Measurements from ENCODE around the gene C11orf91. TPM values are rescaled to one million over a fixed set of nuclear protein-coding genes. Genes with fewer than 3 reads are reported as not detected.
"Not testable (repeated sequence)": the region's sequence is repeated elsewhere in the genome, so short reads cannot be mapped to it uniquely, and the experiment has no call there.

C11orf91 gene
- total and polyA plus RNA-seq, 4 donors: 0.97 TPM; not detected in 3

DNA sequence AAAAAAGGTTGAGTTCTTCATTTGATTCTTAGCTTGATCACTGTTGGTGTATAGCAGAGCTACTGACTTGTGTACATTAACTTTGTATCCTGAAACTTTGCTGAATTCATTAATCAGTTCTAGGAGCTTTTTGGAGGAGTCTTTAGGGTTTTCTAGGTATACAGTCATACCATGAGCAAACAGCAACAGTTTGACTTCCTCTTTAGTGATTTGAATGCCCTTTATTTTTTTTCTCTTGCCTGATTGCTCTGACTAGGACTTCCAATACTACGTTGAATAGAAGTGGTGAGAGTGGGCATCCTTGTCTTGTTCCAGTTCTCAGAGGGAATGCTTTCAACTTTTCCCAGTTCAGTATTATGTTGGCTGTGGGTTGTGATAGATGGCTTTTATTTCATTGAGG, 22.0 kb downstream of the C11orf91 start:
- ATAC-seq (ENCODE audit: low FRiP score); DNase-seq; H3K9me3 ChIP-seq (ENCODE audit: control insufficient read depth, low read length); H3K36me3 ChIP-seq (ENCODE audit: control insufficient read depth in 1 of 2, insufficient read depth in 2 of 2, low read length in 1 of 2); H3K27ac ChIP-seq (ENCODE audit: low read depth in 1 of 2, low read length in 2 of 2); intact Hi-C loops (cut with DNase I); H3K27me3 ChIP-seq (ENCODE audit: control insufficient read depth in 1 of 2, insufficient read depth in 2 of 2, low read length in 1 of 2); H3K4me1 ChIP-seq (ENCODE audit: control insufficient read depth in 1 of 2, insufficient read depth in 2 of 2, low read length in 2 of 2); H3K4me3 ChIP-seq (ENCODE audit: low read length in 2 of 2): not testable (repeated sequence)
- whole genome bisulfite sequencing, 2 donors: 81 to 94% methylated on average over 1 of the region's 1 CpG

DNA sequence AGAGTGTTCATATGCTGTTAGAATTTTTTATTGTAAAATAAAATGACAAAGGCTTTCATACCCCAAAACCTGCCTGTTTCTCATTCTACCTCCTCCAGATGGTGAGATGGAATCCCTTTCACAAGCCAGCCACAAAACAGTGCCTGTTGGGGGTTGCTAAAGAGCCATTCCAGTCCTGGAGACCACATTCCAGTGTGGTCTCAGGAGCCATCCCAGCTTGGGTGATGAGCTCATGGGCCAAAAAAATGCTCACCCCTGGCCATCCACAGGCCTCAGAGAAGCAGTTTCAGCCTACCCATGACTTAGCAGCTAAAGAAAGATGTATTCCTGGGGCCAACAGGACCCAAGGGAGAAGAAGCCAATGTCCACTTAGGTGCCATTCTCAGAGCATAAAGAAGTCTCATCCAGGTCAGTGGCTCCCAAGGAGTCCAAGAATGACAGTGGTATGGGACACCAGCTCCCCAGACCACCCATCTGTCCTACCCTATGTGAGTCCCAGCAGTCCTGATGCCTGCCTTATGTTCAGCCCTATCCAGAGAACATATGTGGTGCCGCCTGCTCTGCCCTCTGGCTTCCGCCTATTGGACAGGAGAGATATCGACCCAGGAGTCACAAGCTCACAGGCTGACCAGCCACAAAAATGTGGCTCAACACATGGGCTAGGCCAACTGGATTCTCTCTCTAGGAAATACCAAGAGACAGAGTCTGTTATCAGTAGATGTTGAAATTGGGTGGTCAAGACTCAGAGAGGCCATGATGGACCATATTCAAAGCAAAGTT, 26.4 kb downstream of the C11orf91 start:
- no peaks in the 10 kb centered on the region for H3K36me3 ChIP-seq (ENCODE audit: control insufficient read depth in 1 of 2, insufficient read depth in 2 of 2, low read length in 1 of 2)
- peaks cover 3% of the 10 kb centered on the region for H3K9me3 ChIP-seq (ENCODE audit: control insufficient read depth, low read length)
- no peaks in the 10 kb centered on the region for H3K4me1 ChIP-seq (ENCODE audit: control insufficient read depth in 1 of 2, insufficient read depth in 2 of 2, low read length in 2 of 2)
- no peak overlapping the region for H3K4me3 ChIP-seq (ENCODE audit: low read length in 2 of 2)
- 92 to 98% methylated on average over 3 of the region's 3 CpGs for WGBS, 2 donors
- no peaks in the 10 kb centered on the region for H3K27me3 ChIP-seq (ENCODE audit: control insufficient read depth in 1 of 2, insufficient read depth in 2 of 2, low read length in 1 of 2)
- H3K27ac ChIP-seq (ENCODE audit: low read depth in 1 of 2, low read length in 2 of 2): no peak overlapping the region
- DNase-seq: no peak
- no peak for ATAC-seq (ENCODE audit: low FRiP score)
- intact Hi-C loops (cut with DNase I): no loop called here

DNA sequence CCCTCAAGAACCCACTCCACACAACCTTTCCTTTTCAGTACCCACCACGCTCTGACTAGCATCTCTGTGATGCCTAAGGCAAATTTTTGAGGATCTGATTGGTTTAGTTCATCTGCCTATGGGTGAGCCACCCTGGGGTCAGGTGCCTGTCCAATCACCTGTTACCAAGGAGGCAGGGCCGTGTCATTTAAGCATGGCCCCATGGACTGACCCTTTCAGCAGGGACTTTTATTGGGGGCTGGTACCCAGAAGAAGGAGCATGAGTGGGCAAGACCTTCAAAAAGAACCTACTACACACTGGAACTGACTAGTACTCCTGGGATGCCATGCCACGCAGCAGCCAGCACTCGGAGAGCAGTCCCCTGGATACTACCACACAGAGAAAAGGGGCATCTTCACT, 28.4 kb downstream of the C11orf91 start:
- DNase-seq (no peak), ATAC-seq (ENCODE audit: low FRiP score) (no peak)
- H3K4me3 ChIP-seq (ENCODE audit: low read length in 2 of 2): no peak overlapping the region
- H3K27ac ChIP-seq (ENCODE audit: low read depth in 1 of 2, low read length in 2 of 2): no peak overlapping the region
- whole genome bisulfite sequencing, 2 donors: 88 to 92% methylated on average over 4 of the region's 4 CpGs
- intact Hi-C loops (cut with DNase I): no loop called here
- H3K4me1 ChIP-seq (ENCODE audit: control insufficient read depth in 1 of 2, insufficient read depth in 2 of 2, low read length in 2 of 2): no peaks in the 10 kb centered on the region
- no peaks in the 10 kb centered on the region for H3K36me3 ChIP-seq (ENCODE audit: control insufficient read depth in 1 of 2, insufficient read depth in 2 of 2, low read length in 1 of 2)
- H3K9me3 ChIP-seq (ENCODE audit: control insufficient read depth, low read length): peaks cover 3% of the 10 kb centered on the region
- no peaks in the 10 kb centered on the region for H3K27me3 ChIP-seq (ENCODE audit: control insufficient read depth in 1 of 2, insufficient read depth in 2 of 2, low read length in 1 of 2)

DNA sequence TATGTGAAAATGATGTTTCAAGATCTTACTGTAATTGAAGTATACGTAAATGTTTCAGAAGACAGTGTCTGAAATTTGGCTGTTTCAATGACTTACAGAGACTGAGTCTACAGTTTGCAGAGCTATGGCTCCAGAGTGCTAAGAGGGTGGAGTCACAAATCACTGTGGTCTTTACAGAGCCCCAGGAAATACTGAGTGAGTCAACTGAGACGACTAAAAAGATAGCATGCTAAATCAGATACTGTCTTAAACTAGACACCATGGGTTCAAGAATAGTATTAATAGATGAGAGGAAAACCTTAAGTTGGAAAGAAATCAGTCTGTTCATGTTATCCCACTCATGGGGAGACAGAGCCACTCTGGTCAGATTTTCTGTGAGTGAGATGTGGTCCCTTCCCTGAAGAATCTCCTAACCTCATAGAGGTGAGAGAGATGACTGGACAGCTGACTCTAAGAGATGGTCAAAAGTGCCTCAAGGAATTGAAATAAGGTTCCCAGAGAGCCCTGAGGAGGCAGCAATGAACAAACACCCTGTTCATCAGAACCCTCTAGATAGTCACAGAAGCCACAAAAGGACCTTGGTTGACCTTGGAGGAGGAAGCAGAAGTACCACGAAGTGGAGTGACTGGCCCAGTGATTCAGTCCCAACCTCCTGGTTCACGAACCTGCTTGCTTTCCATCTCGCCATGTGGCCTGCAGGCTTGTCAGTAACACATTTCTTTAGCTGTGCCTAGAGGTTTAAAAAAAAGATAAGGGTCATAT, 30.2 kb downstream of the C11orf91 start:
- H3K27me3 ChIP-seq (ENCODE audit: control insufficient read depth in 1 of 2, insufficient read depth in 2 of 2, low read length in 1 of 2): no peaks in the 10 kb centered on the region
- DNase-seq (no peak), ATAC-seq (ENCODE audit: low FRiP score) (no peak)
- no peak overlapping the region for H3K4me3 ChIP-seq (ENCODE audit: low read length in 2 of 2)
- 72 to 78% methylated on average over 5 of the region's 5 CpGs for WGBS, 2 donors
- H3K4me1 ChIP-seq (ENCODE audit: control insufficient read depth in 1 of 2, insufficient read depth in 2 of 2, low read length in 2 of 2): no peaks in the 10 kb centered on the region
- H3K9me3 ChIP-seq (ENCODE audit: control insufficient read depth, low read length): peaks cover 1% of the 10 kb centered on the region
- no peaks in the 10 kb centered on the region for H3K36me3 ChIP-seq (ENCODE audit: control insufficient read depth in 1 of 2, insufficient read depth in 2 of 2, low read length in 1 of 2)
- intact Hi-C loops (cut with DNase I): no loop called here
- no peak overlapping the region for H3K27ac ChIP-seq (ENCODE audit: low read depth in 1 of 2, low read length in 2 of 2)

DNA sequence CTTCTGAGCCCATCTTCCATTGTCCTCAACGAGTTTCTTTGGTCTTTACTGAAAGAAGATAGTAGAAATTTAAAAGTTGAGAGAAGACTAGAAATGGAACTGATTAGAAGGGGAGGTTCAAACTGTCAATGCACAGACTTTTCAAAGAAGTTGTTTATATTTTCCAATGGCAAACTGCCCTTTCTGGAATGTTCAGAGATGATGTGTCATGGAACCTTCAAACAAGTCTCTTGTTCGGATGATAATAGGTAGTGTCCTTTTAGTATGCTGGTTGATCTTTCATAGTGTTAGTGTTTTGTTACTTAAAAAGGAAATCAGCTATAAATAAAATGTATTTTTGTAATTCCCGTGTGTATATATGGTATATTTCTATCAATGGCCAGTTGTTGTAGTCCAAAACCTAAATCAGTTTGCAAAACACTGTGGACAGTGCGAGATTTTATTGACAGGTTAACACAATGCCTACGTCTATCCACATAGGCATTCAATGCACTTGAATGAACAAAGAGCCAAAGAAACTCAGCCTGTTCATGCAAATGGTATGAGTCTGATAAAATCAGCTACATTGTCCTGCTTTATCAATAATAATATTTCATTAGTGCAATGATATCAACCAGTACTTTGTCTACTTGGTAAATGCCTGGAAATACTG, 30.9 kb downstream of the C11orf91 start:
- 87 to 89% methylated on average over 5 of the region's 5 CpGs for whole genome bisulfite sequencing, 2 donors
- H3K9me3 ChIP-seq (ENCODE audit: control insufficient read depth, low read length): no peaks in the 10 kb centered on the region
- intact Hi-C loops (cut with DNase I): loop anchor here in 1 of 2 donors (5.0 kb wide), 1 partner anchor 302 kb away; no protein-coding TSS in a partner anchor
- no peak for ATAC-seq (ENCODE audit: low FRiP score)
- DNase-seq: no peak
- H3K27me3 ChIP-seq (ENCODE audit: control insufficient read depth in 1 of 2, insufficient read depth in 2 of 2, low read length in 1 of 2): no peaks in the 10 kb centered on the region
- no peak overlapping the region for H3K4me3 ChIP-seq (ENCODE audit: low read length in 2 of 2)
- H3K4me1 ChIP-seq (ENCODE audit: control insufficient read depth in 1 of 2, insufficient read depth in 2 of 2, low read length in 2 of 2): no peaks in the 10 kb centered on the region
- no peaks in the 10 kb centered on the region for H3K36me3 ChIP-seq (ENCODE audit: control insufficient read depth in 1 of 2, insufficient read depth in 2 of 2, low read length in 1 of 2)
- no peak overlapping the region for H3K27ac ChIP-seq (ENCODE audit: low read depth in 1 of 2, low read length in 2 of 2)

DNA sequence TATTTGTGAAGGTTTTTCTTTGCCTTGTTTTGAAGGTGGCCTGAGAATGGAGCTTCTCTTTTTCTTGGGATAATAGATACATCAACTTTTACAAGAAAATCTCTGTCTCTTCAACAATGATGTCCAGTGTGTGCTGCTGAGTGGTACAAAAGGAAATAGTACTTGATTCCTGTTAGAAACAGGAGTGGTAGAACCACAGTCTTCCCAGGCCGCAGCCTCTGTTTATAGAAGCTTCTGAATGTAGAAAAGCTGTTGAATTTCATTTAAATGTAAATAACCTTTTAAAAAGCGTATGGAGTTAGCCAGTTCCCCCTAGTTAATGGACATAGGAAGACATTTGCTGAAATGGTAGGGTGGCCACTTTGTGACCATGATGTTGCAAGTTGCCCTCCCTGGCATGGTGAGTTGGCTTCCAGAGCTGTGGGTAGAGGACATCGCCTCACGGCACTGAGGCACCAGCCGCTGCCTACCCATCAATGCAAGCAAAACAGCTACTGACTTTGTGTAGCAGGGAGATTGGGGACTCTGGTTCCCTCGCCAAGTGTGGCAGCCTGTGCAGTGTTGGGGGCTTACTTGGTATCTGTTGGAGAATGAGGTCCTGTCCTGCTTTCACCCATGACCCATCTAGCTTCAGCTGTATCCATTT, 31.6 kb downstream of the C11orf91 start:
- ATAC-seq (ENCODE audit: low FRiP score) (no peak), DNase-seq (no peak)
- intact Hi-C loops (cut with DNase I): loop anchor here in 1 of 2 donors (5.0 kb wide), 1 partner anchor 302 kb away; no protein-coding TSS in a partner anchor
- no peaks in the 10 kb centered on the region for H3K4me1 ChIP-seq (ENCODE audit: control insufficient read depth in 1 of 2, insufficient read depth in 2 of 2, low read length in 2 of 2)
- no peaks in the 10 kb centered on the region for H3K27me3 ChIP-seq (ENCODE audit: control insufficient read depth in 1 of 2, insufficient read depth in 2 of 2, low read length in 1 of 2)
- H3K4me3 ChIP-seq (ENCODE audit: low read length in 2 of 2): no peak overlapping the region
- WGBS, 2 donors: 96 to 97% methylated on average over 6 of the region's 6 CpGs
- H3K9me3 ChIP-seq (ENCODE audit: control insufficient read depth, low read length): no peaks in the 10 kb centered on the region
- no peak overlapping the region for H3K27ac ChIP-seq (ENCODE audit: low read depth in 1 of 2, low read length in 2 of 2)
- no peaks in the 10 kb centered on the region for H3K36me3 ChIP-seq (ENCODE audit: control insufficient read depth in 1 of 2, insufficient read depth in 2 of 2, low read length in 1 of 2)

DNA sequence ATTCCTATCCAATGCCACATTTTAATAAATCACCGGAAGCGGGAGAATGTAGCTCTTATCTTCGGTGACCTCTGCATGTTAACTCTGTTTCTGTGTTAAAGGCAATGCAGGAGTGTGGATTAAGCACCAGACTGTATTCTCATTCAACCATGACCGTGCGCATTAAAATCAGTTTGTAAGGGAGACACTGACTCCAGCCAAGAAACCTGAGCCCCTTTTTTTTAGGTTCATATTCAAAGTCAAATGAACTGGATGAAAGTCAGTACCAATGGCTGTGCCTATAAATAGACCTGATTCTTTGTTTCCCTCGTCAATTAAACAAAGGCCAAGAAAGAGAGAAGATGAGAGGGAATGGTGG, 32.2 kb downstream of the C11orf91 start:
- intact Hi-C loops (cut with DNase I): loop anchor here in 1 of 2 donors (5.0 kb wide), 1 partner anchor 301 kb away; no protein-coding TSS in a partner anchor
- H3K27me3 ChIP-seq (ENCODE audit: control insufficient read depth in 1 of 2, insufficient read depth in 2 of 2, low read length in 1 of 2): no peaks in the 10 kb centered on the region
- no peak for DNase-seq

DNA sequence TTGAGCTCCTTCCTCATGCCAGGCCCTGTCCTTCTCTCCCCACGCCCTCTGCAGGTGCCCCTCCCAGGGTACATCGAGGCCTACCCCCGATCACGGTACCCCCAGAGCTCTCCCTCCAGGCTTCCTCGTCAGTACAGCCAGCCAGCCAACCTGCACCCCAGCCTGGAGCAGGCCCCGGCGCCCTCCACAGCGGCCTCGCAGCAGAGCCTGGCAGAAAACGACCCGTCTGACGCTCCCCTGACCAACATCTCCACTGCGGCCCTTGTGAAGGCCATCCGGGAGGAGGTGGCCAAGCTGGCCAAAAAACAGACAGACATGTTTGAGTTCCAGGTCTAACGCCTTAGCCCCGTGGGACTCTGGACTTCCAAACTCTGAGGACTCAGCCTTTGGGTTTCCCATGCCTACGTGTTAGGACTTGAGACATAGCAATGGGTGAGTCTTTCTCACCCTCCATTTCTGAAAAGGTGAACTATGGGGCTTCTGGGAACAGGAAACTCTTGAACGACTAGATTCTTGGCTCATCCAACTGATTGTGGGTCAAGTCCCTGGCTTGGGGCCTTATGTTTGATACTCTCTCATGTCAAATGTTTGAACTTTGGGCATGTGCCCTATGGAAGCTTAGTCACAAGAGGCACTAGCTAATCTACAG, 32.7 kb downstream of the C11orf91 start:
- no peaks in the 10 kb centered on the region for H3K4me1 ChIP-seq (ENCODE audit: control insufficient read depth in 1 of 2, insufficient read depth in 2 of 2, low read length in 2 of 2)
- H3K4me3 ChIP-seq (ENCODE audit: low read length in 2 of 2): no peak overlapping the region
- DNase-seq (no peak), ATAC-seq (ENCODE audit: low FRiP score) (no peak)
- no peak overlapping the region for H3K27ac ChIP-seq (ENCODE audit: low read depth in 1 of 2, low read length in 2 of 2)
- 92 to 93% methylated on average over 18 of the region's 18 CpGs for WGBS, 2 donors
- H3K36me3 ChIP-seq (ENCODE audit: control insufficient read depth in 1 of 2, insufficient read depth in 2 of 2, low read length in 1 of 2): no peaks in the 10 kb centered on the region
- intact Hi-C loops (cut with DNase I): loop anchor here in 1 of 2 donors (5.0 kb wide), 1 partner anchor 301 kb away; no protein-coding TSS in a partner anchor
- H3K9me3 ChIP-seq (ENCODE audit: control insufficient read depth, low read length): no peaks in the 10 kb centered on the region
- no peaks in the 10 kb centered on the region for H3K27me3 ChIP-seq (ENCODE audit: control insufficient read depth in 1 of 2, insufficient read depth in 2 of 2, low read length in 1 of 2)

More for the DNA sequence above, 32.2 kb downstream of the C11orf91 start:
- Histone ChIP-seq H3K27ac (ENCODE audit: low read depth in 1 of 2, low read length in 2 of 2) (no peak overlapping the region), H3K4me1 (ENCODE audit: control insufficient read depth in 1 of 2, insufficient read depth in 2 of 2, low read length in 2 of 2) (no peaks in the 10 kb centered on the region), H3K4me3 (ENCODE audit: low read length in 2 of 2) (no peak overlapping the region), H3K36me3 (ENCODE audit: control insufficient read depth in 1 of 2, insufficient read depth in 2 of 2, low read length in 1 of 2) (no peaks in the 10 kb centered on the region), H3K9me3 (ENCODE audit: control insufficient read depth, low read length) (no peaks in the 10 kb centered on the region)
- no peak for ATAC-seq (ENCODE audit: low FRiP score)
- 86 to 87% methylated on average over 6 of the region's 6 CpGs for WGBS, 2 donors

Data from aorta (tissue), 5 donors.